Kidney capillary endothelial cell (primary cell): ENCODE data around the gene XKR7.

Source experiments
- DNase-seq: peaks from one replicate; pipeline ENCODE4 v3.0.0-alpha.2; 2018; ENCODE audit warnings: low spot score

Gene XKR7

DNA sequence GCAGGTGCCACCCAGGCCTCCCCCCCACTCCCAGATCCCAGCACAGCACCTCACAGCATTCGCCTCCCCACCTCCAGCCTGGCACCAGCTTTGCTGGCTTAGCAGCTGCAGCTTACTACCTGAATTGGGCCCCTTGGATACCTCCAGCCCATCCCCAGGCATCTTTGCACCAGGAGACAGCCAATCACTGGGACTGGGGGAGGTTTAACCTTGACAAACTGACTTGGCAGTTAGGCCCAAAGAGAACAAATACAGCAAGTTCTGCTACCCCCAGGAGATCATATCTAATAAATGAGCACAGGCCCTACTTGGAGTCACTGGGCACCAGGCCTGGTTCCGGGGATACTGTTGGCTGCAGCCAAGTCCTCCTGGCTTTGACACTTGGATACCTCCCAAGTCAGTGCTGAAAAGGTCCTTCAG lies 24.9 kb upstream of the XKR7 start:
- no peak for DNase-seq

DNA sequence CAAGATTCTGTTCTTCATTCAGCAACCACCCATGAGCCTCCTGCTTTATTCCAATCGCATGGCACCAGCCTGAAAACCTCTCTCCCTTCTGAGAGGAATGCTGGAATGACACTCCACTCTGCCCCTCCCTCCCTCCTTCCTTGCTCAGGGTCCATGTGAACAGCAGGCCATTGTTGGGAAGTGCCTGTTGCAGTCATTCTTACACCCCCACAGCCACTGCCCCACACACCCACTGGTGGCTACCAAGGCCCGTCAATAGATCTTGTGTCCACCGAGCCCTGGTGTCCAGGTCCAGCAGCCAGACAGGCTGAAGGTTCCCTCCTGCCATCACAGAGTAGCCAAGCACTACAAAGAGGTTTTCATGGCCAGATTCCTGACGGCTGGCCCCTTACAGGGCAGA lies 22.6 kb upstream of the XKR7 start:
- DNase-seq, result no peak

DNA sequence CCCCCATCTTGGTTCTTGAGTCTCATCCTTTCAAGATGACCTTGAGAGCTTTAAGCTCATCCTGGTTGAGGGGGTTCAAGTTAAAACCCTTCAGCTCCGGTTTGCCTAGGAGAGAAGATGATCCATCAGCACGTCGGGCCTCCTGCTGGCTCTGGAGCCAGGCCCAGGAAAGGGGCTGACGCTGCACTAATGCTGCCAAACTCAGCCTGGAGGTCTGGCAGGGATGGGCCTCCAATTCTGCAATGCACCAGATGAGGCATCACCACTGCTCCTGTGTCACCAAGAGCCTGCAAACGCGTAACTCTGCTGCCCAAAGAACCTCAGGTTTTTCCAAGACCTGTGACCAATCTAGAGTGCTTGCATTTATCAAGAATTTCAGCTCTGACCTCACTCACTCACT lies 22.2 kb upstream of the XKR7 start:
- no peak for DNase-seq

DNA sequence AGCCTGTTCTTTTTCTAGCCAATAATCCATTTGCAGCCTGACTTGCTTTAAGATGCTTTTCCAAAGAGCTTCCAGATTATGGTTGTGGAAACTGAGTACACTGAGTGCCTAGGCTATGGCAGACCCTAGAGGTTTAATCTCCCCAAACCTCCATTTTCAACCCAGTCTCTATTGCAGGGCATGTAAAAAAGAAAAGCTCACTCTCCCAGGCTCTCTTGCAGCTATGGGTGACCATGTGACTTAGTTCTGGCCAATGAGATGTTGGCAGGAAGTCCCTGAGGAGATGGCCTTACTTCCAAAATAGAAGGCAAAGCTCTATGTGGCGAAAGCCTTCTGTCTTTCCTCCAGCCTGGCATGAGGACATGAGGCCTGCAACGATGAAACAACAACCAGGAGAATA lies 19.9 kb upstream of the XKR7 start:
- no peak for DNase-seq

DNA sequence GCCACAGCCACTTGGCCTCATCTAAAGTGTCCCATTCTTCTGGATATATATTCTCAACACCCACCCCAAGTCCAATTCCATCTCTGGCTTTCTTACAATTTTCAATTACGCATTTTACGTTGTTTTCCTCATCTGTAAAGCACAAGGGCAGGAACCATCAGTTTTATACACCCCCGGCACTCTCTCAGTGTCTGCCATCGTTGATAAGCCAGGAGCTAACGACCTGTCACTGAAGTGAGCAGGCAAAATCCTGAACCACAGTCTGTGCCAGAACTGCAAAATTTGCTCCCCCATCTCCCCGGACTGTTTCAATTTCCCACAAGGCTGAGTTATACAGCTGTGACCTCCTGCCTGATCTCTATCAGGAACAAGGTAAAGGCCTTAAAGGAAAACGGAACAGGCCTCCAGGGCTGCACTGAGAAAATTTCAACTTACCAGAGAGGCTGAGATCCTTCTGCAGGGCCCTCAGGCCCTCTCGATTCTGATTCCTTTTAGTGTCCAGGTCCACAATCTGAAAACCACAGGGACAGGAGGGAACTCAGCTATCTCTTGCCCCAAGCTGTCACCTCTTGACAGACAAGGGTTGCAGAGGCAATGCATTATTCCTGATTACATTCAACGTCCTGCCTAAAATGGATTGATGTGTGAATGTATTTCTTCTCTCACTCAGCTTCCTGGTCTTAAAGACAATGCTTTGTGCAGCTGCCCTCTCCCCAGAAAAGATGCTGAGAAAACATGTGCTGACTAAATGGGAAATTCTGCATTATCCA lies 17.9 kb upstream of the XKR7 start:
- DNase-seq, result no peak

DNA sequence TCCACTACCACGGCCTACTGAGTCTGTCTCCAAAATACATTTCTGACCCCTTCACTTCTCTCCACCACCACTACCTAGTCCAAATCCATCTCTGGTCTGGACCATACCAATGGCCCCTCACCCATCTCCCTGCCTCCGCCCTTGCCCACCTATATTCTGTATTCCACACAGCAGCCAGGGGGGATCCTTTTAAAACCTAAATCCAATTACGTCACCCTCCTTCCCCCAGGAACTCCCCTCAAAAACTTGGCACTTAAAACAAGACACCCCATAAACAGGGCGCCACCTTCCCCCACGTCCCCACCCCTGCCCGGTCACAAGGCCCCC lies 16.8 kb upstream of the XKR7 start:
- no peak for DNase-seq

DNA sequence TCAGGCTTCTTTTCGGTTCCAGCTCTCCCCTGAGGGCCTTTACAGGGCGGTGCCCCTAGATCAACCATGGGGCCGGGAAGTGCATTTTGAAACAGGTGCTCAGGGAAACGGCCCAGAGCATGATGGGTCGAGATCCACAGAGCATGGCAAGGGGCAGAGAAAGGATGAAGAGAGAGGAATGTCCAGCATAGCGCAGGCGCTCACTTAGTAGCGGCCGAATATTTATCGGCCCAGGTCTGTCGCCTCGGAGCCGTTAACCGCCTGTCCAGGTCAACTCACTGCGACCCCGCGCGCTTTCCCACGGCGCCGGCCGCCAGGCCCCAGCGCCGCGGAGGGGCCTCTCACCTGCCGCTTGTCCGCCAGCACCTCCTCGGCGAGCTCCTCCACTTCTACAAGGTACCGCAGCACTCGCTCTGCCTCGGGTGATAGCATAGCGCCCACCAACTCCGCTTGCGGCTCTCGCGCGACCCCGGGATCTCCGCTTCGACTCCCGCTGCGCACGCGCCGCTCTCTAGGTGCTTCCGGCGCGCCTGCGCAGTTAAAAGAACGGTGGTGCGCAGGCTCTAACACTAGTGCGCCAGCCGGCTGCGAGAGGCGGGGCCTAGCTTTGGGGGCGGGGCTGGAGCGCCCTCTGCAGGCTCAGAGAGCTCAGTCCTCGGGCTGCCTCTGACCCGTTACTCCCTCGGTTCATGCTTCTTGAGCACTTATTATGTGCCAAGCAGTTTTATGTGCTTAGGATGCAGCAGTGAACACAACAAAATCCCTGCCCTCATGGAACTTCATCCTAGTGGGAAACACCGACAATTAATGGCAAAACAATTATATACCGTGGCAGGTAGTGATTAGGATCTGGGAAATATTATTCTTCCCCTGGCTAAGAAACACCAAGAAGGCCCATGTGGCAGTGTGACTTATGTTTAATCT lies 16.2 kb upstream of the XKR7 start, which contains the start of gene PDRG1:
Gene PDRG1 (minus strand): TSS at position 517 of the 924 bp plus-strand sequence. CDS start 85 bp downstream, at position 432.
- DNase-seq, result peak; percentile 97

DNA sequence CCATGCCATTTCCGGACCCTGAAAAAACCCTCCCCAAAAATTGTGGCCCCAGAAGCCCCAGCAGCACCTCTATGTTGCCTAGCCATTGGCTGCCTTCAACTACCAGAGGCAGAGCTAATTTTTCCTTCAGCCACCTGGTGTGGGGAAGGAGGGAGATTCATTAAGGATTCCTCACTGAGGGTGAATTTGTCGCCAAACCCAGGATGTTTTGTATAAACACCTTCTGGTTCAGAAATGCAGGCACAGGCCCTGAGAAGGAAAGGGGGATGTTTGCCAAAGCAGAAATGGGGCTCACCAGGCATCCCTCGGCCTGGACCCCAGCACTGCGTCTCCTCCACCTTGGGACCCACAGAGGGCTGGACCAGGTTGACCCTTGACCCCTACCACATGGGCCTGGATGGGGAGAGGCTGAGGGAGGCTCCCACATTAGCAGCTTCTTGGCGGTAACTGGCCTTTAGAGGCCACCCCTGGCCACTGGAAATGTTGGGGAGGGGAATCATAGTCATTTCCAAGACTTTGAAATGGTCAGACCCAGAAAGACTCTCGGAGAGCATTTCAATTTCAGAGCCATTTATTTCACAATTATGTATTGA lies 14.3 kb upstream of the XKR7 start:
- no peak for DNase-seq

DNA sequence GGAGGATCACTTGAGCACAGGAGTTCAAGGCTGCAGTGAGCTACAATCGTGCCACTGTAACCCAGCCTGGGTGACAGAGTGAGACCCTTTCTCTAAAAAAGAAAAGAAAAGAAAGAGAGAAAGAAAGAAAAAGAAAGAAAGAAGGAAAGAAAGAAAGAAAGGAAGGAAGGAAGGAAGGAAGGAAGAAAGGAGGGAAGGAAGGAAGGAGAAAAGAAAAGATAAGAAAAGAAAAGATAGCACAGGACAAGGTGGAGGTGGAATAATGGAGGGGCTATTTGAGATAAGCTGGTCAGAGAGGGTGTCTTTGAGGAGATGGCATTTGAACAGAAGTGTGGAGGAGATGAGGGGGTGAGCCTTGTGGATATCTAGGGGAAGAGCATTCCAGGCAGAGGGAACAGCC lies 13.5 kb upstream of the XKR7 start:
- no peak for DNase-seq

DNA sequence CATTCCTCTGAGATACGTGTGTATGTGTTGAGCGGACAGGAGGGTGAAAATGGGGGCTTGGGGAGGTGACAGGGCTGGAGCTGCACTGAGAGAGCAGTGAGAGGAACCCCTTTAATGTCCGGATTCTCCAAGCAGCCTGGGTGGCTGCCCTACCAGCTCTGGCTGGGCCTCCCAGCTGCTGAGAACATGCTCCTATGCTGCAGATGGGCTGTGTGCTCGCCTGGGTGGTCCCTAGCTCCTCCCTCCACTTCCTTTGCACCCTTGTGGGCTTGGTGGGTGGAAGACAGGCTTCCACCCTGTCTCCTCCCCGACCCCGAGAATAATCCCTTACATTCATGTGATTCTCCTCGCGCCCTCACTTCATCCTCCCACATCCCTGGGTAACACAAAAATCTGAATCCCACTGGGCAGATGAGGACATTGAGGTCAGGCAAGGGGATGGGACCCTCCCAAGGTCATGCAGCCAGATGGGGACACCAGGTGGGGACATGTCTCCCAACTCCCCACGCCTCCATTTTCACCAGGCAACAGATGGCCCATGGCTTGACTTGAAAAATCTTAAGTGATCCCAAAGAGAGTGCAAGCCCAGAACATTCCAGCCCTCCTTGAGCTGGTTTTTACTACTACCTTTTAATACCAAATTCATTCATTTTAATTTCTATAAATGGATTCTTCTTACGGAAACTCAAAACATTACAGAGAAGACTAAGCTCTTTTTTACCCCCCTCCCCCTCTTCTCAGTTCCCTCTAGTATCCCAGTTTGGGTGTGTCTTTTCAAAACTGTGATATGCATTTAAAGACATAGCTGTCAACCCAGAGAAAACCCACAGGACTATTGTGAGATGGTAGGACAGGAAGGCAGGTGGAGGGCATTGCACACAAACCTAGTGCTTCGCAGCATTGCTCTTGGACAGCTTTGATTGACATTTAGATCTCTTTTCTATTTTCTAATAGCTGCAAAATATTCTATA lies 11.1 kb upstream of the XKR7 start:
- DNase-seq, result no peak

DNA sequence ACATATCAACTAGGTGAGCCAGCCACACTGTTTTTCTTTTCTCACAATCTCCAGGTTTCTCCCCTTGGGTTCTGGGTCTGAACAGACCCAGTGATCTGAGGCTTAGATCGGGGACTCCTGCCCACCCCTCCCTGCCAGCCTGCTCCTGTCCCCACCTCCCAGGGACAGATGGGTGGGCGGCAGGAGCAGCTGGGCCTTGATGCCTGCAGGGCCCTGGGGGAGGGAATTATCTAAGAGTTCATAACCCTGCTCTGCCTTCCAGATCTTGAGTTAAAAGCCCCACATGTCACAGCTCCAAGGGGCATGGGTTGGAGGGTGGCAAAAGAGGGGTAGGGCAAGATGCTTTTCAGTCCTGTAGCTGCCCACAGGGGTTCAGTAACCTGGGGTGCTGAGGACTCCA lies 5.2 kb upstream of the XKR7 start:
- no peak for DNase-seq

DNA sequence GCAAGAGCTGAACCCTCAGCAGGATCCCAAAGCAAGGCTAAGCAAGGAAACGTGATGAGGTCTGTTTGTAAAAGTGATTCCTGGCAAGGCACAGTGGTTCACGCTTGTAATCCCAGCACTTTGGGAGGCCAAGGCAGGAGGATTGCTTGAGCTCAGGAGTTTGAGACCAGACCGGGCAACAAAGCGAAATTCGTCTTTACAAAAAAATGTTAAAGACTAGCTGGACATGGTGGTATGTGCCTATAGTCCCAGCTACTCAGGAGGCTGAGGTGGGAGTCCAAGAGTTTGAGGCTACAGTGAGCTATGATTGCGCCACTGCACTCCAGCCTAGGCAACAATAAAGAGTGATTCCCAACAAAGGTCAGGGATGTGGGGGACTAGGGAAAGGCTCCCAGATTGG lies 4.1 kb upstream of the XKR7 start:
- no peak for DNase-seq

DNA sequence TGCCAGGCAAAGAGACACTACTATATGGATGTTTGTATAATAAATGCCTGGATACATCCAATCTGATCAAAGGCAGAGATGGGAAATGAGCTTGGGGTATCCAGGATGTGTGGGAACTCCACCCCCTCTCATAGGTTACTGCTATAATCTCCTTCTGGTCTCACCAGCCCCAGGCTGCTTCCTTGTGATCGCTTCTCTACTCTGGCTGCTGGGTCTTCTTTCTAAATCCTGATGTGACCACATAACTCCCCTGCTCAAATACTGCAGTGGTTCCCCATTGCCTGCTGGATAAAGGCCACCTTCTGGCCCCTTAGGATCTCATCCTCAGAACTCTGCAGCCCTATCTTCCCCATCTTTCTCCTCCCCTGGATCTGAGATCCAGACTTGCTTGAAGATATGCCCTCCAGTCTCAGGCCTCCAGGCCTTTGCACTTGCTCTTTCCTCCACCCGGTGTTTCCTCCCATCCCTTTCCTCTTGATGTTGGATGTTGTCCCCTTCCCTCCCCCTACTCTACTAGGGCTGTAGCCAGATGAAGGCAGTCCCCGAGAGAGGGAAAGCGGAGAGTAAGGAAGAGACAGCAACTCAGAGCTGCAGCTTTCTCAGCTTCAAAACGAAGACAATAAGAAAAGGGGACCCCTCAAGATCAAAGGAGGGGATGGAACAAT lies 828 bp upstream of the XKR7 start:
- no peak for DNase-seq

DNA sequence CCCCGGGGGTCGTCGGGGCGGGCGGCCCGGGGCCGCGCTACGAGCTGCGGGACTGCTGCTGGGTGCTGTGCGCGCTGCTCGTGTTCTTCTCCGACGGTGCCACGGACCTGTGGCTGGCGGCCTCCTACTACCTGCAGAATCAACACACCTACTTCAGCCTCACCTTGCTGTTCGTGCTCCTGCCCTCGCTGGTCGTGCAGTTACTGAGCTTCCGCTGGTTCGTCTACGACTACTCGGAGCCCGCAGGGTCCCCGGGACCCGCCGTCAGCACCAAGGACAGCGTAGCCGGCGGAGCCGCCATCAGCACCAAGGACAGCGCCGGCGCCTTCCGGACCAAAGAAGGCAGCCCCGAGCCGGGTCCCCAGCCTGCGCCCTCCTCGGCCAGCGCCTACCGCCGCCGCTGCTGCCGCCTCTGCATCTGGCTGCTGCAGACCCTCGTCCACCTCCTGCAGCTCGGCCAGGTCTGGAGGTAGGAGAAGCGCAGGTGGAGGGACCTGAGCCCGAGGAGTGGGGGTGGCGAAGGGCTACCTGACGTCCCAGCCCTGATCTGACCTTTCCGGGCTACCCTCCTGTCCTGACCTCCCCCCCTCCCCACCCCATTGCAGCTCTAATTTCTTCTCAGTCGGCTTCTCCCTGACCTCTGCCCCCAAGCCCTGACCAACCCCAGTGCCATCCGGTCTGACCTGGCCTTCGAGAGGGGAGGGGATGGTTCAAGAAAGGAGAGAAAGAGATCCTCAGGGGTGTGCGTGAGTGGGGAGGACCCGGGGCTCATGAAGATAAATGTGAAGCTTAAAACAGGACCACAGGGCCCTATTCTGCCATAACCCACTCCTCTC lies 558 bp downstream of the XKR7 start:
- peak; percentile 56 for DNase-seq

DNA sequence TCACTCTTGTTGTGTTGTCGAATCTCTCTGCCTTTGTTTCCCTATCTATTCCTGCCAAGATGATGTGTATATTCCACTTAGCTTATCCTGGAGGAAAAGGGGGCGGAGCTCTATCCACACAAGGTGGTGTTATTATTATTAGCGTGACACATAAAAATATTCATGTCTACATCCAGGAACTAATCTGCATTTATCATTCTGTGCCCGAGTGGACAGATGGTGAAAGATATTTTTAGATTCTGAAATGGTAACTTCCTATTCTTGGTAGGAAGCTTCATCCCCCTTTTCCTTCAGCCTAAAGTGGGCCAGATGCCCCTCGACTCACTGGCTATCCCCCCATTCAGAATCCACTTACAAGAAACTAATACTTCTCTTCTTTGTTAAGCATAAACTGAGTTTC lies 2.0 kb downstream of the XKR7 start:
- DNase-seq, result no peak

DNA sequence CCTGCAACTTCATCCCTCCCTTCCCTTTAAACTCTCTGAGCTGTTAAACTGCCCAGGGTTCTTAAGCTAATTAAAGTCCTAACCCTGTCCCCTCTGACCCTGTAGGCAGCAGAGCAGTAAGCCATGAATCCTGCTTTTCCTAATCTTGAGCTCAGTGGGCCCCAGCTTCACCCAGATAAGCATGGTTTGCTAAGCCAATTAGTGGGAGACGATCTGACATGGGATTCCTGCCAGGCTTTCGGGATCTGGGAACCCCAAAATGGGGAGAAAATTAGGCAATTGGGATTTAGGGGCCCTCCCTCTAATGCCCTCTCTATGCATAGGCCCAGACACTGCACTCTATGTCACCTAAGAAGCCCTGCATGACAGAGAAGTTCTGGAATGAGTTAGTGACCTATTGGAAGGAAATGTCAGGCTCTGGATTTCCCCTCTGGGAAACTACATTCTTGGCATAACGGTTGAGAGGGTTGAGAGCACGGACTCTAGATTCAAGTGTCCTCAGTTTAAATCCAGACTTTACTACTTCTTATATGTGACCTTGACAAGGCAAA lies 4.6 kb downstream of the XKR7 start:
- no peak for DNase-seq

DNA sequence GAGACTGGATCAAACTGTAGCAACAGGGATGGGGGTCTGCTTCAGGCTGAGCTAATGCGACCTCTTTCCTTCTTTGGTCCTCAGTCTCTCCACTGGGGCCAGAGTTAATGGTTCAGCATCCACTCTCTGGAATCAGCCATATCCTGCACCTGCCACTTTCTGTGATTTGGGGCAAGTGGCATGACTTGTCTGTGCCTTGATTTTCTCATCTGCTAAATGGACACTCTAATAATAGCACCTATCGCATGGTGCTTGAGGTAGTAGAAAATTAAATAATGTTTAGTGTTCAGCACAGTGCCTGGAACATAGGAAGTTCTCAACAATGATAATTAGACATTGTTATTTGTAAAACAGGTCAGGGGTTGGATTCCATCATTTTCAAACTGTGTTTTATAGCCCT lies 6.3 kb downstream of the XKR7 start:
- no peak for DNase-seq

DNA sequence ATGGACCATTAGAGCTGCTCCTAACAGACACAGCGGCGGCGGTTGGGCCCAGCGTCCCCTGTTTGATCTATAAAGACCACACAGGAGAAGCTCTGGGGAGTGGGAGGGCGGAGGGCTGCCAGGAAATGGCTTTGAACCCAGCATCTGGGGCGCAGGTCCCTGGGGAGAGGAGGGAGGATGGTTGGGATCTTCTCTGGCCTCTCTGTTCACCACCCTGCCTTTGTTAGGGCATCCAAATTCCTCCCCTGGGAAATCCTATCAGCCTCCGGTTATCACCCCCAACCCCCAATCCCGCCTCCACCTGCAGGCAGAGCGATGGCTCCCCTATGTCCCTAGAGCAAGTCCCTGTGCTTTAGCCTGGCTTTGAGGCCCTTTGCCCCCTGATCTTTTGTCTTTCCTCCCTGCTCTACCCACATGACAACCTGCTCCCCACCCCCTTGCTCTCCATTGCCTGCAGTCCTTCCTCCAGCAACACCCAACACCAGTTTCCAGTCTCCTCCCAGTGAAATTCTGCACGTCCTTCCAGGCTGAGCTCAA lies 7.1 kb downstream of the XKR7 start:
- DNase-seq, result no peak

DNA sequence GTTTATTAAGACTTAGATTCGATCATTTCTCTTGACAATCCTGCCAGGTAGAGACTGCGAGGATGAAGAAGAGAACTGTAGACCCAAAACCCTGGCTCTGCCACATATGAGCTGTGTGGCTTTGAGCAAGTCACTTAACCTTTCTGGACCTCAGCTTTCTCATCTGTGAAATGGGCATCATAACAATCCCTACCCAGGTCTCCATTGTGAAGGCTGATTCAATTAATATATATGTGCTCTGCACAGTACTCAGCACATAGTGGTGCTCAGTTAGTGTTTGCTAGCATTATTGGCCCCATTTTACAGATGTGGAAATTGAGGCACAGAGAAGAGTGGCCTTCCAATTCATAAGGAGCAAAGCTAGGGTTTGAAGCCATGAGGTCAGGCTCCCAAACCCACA lies 7.9 kb downstream of the XKR7 start:
- no peak for DNase-seq

DNA sequence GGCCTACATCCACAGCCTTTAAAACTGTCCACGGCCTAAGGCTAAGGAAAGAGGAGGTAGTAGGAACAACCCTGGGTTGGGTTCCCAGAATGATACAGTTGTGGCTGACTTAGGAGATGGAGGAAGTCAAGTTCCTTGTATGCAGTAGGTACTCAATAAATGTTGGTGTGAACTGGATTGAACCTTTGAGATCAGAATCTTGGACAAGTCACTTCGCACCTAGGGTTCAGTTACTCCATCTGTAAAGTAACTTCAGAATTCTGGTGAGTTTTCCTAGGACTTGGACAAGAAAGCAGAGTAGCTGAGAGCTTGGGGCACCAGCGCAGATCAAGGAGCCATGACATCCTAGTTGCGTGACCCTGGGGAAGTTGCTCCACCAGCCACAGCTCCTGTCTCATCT lies 9.1 kb downstream of the XKR7 start:
- DNase-seq, result no peak
